Adipose tissue (tissue), 3 donors: ENCODE results near the gene RAC2. TPM values are rescaled to one million over a fixed set of nuclear protein-coding genes. Genes with fewer than 3 reads are reported as not detected.

Experiments used
- H3K27ac ChIP-seq: one replicate; pipeline ENCODE4 v1.5.1; 2013; ENCODE audit warnings: low read depth, low read length
- WGBS, 3 donors: extraction: QIAGEN DNeasy Blood & Tissue Kit; methylation state at CpG; one replicate each; pipeline ENCODE4 v1.1.7; 2013; 5-methylcytosine and 5-hydroxymethylcytosine counted together
- polyA plus RNA-seq, 3 donors: library from polyadenylated mRNA; stranded (reverse); fragments of 200-250 nt; gene quantifications; one replicate each; pipeline ENCODE4 v1.2.3, GENCODE V29; 2013
- donor health status: healthy with polysubstance abuse.
- donor health status: Bipolar disorder and iron deficiency.
- donor health status: healthy.

The RAC2 gene
- polyA plus RNA-seq, 3 donors: 5.7 to 29.8 (median 26.9) TPM

GRCh38 chr22:37229012-37229804 lies 14.9 kb downstream of the RAC2 start:
- WGBS, 3 donors: 51 to 80% (median 57%) methylated on average over 7 of the region's 7 CpGs
- H3K27ac ChIP-seq: peak overlapping the region; percentile 65

- WGBS, 3 donors: 36 to 78% (median 40%) methylated on average over 19 to 20 of the region's 20 CpGs
- peak overlapping the region; percentile 58 for H3K27ac ChIP-seq
These were observed 15.7 kb downstream of the RAC2 start for GRCh38 chr22:37228106-37229011.

GRCh38 chr22:37226514-37226913 lies 17.6 kb downstream of the RAC2 start:
- H3K27ac ChIP-seq: no peak overlapping the region
- WGBS, 3 donors: 84 to 95% (median 84%) methylated on average over 14 of the region's 14 CpGs

- WGBS, 3 donors: 89 to 95% (median 93%) methylated on average over 4 of the region's 4 CpGs
- no peak overlapping the region for H3K27ac ChIP-seq
These were observed 18.0 kb downstream of the RAC2 start for GRCh38 chr22:37226087-37226486.

- WGBS, 3 donors: 69 to 72% (median 71%) methylated on average over 8 of the region's 8 CpGs
- no peak overlapping the region for H3K27ac ChIP-seq
These were observed 18.6 kb downstream of the RAC2 start for GRCh38 chr22:37225481-37225880.

- H3K27ac ChIP-seq: no peak overlapping the region
- 51 to 77% (median 69%) methylated on average over 8 of the region's 8 CpGs for WGBS, 3 donors
These were observed 19.2 kb downstream of the RAC2 start for GRCh38 chr22:37224757-37225420.

GRCh38 chr22:37223965-37224551 lies 20.0 kb downstream of the RAC2 start:
- 55 to 70% (median 65%) methylated on average over 3 of the region's 3 CpGs for WGBS, 3 donors

GRCh38 chr22:37222440-37222971 lies 21.6 kb downstream of the RAC2 start:
- 61 to 76% (median 66%) methylated on average over 8 of the region's 8 CpGs for WGBS, 3 donors
- H3K27ac ChIP-seq: peak overlapping the region; percentile 4

More at GRCh38 chr22:37223965-37224551, 20.0 kb downstream of the RAC2 start:
- no peak overlapping the region for H3K27ac ChIP-seq

- WGBS, 3 donors: 93 to 97% (median 94%) methylated on average over 10 of the region's 10 CpGs
- H3K27ac ChIP-seq: peak overlapping the region; percentile 4
These were observed 22.4 kb downstream of the RAC2 start for GRCh38 chr22:37221424-37222333.

- H3K27ac ChIP-seq: no peak overlapping the region
- 42 to 78% (median 43%) methylated on average over 4 of the region's 4 CpGs for WGBS, 3 donors
These were observed 23.5 kb downstream of the RAC2 start for GRCh38 chr22:37220543-37220981.

- 76 to 92% (median 92%) methylated on average over 6 of the region's 6 CpGs for WGBS, 3 donors
- H3K27ac ChIP-seq: no peak overlapping the region
These were observed 24.5 kb downstream of the RAC2 start for GRCh38 chr22:37219533-37219932.

GRCh38 chr22:37218771-37219411 lies 25.2 kb downstream of the RAC2 start:
- no peak overlapping the region for H3K27ac ChIP-seq
- 30 to 41% (median 40%) methylated on average over 7 of the region's 7 CpGs for WGBS, 3 donors

GRCh38 chr22:37218399-37218770 lies 25.7 kb downstream of the RAC2 start:
- no peak overlapping the region for H3K27ac ChIP-seq
- 69 to 85% (median 83%) methylated on average over 6 of the region's 6 CpGs for WGBS, 3 donors

- 78 to 84% (median 82%) methylated on average over 9 of the region's 9 CpGs for WGBS, 3 donors
These were observed 28.2 kb downstream of the RAC2 start for GRCh38 chr22:37215890-37216289.

GRCh38 chr22:37214731-37215030 lies 29.4 kb downstream of the RAC2 start:
- WGBS, 3 donors: 86 to 89% (median 89%) methylated on average over 13 of the region's 13 CpGs
- no peak overlapping the region for H3K27ac ChIP-seq

More at GRCh38 chr22:37215890-37216289, 28.2 kb downstream of the RAC2 start:
- no peak overlapping the region for H3K27ac ChIP-seq

GRCh38 chr22:37213941-37214730 lies 29.9 kb downstream of the RAC2 start:
- WGBS, 3 donors: 81 to 83% (median 81%) methylated on average over 13 of the region's 13 CpGs
- H3K27ac ChIP-seq: no peak overlapping the region
